Cardiac septum (tissue), 1 donor: ENCODE results near the gene GPR171. TPM values are rescaled to one million over a fixed set of nuclear protein-coding genes. Genes with fewer than 3 reads are reported as not detected.

Experiments used
- total RNA-seq: library from RNA; stranded (reverse); fragmentation: NEBNext Ultra II Directional; extraction: Animal tissue kit (Norgen Biotek cat#: 25700); gene quantifications from one replicate; pipeline ENCODE4 v1.2.1, GENCODE V29; 2021
- donor health status: DM: no; HTN: no; CAD: no.

Gene GPR171
- total RNA-seq, 1 donor from 2014 or later, result 0.32 TPM

Other genes starting within 250 kb of the GPR171 start
- gene CLRN1, start 230.5 kb downstream of the GPR171 start, total RNA-seq, result not detected
- 5.5 TPM for gene MED12L, start 117.6 kb downstream of the GPR171 start, total RNA-seq
- gene P2RY14, start 75.3 kb upstream of the GPR171 start, total RNA-seq, result 1.6 TPM
- gene GPR87, start 113.6 kb upstream of the GPR171 start, total RNA-seq, result not detected
- gene P2RY13, start 126.3 kb upstream of the GPR171 start, total RNA-seq, result 0.46 TPM
- gene P2RY12, start 181.5 kb upstream of the GPR171 start, total RNA-seq, result 0.13 TPM